NCI-H2227 (cell line): ENCODE data around the gene FAM53B.
A peak's percentile ranks its signal among the peaks of the same experiment; 100 is the strongest.

Experiments
- DNase-seq: peaks from one replicate; lab custom pipeline; 2025; ENCODE audit not compliant: unreplicated experiment; lab: John Stamatoyannopoulos, UW

The FAM53B gene

DNA sequence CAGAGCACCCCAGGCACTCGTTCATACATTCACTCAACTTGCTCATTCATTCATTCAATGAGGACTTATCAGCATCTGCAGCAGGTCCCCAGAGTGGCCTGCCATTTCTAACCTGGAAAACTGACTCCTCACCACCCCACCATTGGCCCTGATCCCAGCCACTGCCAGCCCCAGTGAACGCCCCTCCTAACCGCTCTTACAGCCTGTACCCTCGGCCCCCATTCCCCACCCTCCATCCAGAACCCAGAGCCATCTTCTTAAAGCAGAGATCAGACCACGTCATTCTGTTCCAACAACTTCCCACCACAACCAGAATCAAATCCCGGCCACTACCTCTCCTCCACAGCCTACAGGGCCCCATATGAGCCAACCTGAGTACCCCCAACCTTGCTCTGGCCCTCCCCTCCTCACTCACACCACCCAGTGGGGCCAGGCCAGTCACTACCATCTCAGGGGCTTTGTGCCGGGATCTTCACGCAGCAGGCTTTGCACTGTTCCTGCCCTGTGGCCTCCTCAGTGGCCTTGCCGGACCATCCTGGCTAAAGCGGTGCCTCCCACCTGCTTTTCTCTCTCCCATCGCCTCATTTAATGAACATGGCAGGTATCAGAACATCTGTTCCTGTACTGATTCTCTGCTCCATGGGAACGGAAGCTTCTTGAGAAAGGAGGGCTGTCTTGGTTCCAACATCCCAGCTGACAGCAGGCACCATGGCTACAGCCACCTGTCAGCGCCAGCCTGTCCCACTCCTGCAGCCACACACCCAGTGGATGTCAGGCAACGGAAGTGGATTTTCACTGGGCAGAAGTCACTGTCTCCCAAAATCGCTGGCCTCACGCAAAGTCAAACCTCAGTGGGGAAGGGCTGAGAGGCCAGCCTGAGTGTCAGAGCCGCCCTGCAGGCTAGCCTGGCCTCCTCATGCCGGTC, 45.4 kb downstream of the FAM53B start:
- DNase-seq, result no peak

DNA sequence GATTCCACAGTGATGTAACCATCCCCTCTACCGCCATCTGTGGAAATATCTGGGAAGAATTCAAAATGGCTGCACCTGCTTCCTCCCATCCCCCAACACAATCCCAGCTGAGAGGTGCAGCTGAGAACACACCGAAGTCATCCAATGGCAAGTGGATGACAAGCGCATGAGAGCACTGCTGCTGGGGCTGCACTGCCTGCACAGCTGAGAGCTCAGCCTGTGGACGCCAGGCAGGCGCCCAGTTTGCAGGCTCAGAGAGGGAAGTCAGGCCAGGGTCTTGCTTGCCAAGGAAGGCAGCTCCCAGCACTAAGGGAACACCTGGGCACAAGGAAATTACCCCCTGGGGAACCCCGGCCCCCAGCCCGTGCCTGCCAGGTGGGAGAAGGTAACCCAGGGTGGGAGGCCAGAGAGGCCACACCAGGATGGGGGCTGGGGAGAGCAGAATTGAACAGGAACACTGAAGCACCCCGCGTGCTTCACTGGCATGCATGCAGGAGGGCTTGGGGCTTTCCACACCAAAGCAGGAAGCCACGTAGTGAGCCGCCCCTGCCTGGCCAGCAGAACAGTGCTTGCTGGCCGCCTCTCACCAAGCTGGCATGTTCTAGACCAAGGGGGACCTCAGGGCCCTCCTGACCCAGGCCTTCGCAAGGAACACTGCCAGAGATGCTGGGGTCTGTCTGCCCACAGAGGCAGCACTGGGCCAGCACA, 46.2 kb downstream of the FAM53B start:
- DNase-seq, result no peak

DNA sequence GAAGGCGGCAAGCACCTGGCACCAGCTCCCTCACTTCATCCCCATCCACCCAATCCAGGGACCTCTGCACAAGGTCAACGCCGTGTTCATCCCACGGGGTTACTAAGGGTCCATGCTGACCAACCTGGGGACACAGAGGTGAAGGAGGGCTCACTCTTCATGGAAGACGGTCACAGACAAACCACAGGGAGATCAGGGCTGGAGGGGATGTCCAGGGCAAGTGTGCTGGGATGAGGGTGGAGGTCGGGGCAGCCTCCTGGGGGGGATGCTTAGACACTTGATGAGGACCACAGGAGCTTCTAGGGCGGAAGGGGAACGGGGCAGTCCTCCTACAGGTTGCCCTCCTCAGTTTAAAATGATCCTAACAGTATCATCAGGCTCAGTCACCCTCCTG, 46.7 kb downstream of the FAM53B start:
- no peak for DNase-seq

DNA sequence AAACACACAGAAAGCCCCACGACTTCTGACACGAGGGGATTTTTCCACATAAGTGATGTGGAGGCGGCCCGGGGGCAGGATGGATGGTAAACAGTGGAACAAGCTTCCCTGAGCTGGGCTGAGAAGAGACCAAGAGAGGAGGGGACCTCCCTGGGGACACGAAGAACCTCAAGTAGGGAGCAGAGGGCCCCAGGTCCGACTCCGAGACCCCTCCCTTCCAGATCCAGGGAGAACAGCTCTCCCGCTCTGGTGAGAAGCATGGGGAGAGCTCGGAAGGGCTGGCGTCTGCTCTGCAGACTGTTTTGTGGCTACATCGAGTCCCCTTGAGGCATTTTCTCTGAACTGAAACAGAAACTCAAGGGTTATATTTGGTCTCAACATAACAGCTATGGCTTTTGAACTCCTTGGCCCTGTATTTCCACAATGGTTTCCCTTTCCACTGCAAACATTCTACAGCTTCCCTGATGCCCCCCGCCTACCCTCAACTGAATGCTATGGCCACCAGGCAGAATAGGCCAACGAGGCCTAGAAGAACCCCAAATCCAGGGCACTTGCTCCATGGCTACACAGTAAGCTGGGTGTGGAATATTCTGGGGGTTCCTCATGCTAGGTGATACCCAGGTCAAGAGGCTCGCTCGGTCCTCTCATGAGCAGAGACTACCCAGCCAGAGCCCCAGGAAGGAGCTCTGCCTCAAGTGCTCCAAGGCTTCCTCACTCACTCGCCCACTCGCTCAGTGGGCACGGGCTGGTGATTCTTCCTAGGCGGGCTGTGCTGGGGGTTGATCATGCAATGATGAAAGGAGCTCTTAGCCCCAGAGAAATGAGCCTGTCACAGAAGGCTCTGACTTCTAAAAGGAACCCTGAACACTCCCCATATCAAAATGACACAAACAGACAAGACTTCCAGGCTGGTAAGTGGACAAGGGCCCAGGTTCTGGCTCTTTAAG, 47.5 kb downstream of the FAM53B start:
- DNase-seq, result no peak

DNA sequence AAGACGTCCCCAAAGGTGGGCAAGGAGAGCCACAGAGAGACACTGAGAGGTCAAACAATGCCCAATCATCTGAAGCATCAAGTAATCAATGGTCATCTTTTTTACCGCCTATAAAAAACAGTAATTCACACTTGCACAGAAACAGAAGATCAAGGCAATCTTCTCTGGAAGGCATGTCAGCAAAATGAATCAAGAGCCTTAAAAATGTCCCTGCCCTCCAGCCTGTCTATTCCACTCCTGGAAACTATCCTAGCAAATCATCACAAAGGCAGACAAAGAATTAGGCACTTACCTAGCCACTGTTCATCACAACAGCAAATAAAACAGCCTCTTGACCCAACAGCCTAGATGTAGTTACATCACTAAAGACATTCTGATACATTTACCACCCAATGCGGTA, 48.9 kb downstream of the FAM53B start:
- DNase-seq, result no peak

DNA sequence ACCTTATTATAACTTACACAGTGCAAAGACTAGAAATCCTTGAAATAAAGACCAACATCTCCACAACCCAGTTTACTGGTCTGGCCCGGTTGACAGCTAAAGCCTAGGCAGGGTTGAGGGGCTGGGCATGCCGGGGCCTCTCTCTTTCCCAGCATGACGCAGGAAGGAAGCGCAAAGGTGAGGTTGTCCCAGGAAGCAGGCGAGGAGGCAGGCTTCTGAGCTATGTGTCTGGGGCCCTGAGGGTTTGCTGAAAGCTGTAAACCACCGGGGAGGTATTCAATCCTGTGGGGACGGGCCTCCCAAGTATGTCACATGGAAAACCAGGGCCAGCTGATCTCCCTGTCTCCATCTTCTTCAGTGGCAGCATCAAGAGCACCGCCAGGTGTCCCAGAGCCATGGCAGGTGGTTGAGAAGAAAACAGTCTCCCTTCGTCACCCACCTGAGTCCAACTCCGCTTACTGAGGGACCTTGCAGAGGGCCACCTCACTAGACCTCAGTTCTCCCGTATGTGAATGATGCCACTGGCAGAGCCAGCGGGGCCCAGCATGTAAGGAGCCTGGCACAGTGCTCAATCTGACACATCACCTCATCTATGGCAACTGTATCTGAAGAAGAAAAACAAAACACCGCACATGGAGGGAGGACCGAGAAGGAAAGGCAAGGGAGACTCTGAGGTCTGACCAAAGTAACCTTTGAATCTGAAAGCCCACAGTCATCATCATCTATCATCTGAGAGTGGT, 49.5 kb downstream of the FAM53B start:
- no peak for DNase-seq

DNA sequence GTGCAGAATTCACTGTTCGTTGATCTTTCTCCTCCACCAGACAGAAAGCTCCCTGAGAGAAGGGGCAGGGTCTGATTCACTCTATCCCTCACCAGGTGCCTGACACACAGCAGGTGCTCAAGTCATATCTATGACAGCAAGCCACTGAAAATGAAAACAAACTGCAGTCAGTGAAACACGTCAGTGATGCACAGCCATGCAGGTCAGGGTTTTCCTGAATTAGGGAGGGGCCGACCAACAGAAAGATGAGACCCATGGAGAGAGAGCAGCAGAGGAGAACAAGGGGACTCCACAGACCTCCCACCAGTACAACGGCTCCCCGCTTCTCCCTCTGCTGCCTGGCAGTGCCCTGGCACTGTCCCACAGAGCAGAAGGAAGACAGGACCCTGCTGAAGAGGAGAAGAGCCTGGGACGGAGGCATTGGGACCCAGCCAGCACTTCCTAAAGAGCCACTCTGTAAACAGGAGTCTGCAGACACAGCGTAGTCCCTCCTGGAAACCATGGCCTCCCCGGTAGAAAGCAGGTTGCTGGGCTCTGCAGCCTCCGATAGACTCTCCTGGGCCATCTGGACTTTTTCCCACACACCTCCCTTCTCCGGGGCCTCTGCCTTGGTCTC, 50.3 kb downstream of the FAM53B start:
- DNase-seq, result peak; percentile 8

DNA sequence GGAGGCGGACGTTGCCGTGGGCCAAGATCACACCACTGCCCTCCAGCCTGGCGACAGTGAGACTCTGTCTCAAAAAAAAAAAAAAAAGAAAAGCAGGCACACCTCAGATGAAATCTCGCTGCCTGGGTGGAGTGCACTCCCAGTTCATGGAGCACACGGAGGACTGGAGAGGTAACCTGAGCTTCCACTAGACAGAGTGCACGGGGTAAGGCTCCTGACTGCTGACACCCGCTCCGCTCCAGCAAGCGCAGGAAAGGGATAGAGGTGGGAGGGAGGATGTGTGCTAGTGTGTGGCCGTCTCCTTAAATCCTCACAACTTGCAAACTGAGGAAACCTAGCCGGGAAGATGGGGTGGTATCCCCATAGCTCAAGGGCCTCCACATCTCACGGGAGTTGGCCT, 50.8 kb downstream of the FAM53B start:
- DNase-seq, result no peak

DNA sequence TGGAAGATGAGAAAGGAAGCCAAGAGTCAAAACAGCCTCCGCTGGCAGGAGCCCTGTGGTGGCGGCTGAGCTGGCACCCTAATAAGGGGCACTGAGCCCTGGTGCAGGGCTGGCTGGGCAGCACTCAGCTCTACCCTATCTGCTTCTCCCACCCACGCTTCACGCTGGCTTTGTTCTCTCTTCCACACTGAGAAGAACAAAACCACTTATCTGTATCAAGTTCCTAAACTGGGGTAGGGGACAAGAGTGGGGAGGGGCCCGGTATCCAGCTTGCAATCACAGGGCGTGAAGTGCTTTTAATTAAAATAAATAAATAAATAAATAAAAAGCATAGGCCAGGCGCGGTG, 52.1 kb downstream of the FAM53B start:
- DNase-seq, result no peak

DNA sequence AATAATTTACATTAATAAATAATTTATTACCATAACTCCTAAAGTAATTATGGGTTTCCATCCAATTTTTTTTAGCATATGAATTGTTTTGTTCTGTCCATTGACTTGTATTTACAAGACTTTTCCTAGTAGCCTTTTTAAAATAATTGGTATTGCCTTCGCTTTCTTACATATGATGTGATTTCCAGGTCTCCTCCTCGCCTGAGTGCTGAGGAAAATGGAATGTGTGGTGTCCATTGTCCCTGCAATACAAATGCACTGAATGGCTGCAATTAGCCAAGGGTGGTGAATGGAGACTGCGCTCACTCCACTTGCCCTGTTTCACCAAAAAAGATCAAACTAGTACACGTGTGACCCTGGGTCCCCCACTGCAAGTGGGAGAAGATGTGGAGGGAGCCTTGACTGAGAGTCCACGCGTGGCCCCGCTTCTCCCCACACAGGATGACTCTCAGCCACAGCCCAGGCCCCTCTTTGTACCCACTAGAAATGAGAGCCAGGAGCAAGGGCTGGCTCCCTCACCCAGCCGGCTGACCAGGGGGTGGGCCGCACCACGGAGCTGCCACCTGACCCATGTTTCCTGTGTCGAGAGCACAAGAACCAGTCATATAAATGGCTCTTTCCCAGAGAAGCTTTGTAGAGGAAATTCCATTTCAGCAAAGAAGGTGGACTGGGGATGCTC, 52.6 kb downstream of the FAM53B start:
- no peak for DNase-seq

DNA sequence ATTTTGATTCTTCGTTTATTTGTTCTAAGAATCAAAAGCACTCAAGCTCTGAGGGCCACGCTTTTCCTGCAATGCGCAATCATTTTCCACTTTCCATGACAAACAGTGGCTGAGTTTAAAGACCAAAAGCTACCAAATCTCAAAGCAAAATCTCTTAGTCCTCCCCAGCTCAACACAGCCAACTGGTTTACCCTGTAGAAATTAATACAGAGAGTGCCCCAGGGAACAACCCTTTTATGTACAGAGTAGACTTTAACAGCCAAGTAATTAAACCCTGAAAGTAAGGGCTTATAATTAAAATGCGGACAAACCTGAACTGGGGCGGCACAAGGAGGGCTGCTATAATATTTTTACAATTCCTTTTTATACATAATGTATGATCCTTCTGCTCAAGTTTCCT, 53.2 kb downstream of the FAM53B start:
- no peak for DNase-seq

DNA sequence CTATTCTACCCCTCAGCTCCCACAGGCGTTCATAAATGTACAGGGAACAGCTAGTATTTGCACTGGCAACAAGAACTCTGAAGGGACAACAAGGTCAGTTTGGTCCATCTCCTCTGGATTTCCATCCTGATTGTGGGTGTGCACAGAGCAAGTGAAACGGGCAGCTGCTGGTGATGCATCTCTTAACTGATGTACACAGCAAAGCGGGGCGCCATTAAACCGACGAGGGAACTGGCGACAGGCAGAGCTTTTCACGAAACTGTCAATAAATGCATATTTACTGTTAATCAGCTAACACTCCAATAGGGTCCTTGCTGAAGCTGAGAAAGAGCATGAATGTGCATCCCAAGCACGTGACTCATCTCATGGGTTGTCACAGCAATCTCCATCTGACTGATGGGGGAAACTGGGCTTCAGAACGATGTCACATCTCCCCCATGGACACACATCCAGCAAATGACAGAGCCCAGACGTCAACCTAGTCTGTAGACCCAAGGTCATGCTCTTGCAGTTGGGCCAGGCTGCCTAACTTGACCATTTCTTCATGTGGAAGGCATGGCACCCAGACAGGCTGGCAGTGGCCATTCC, 54.2 kb downstream of the FAM53B start:
- no peak for DNase-seq

DNA sequence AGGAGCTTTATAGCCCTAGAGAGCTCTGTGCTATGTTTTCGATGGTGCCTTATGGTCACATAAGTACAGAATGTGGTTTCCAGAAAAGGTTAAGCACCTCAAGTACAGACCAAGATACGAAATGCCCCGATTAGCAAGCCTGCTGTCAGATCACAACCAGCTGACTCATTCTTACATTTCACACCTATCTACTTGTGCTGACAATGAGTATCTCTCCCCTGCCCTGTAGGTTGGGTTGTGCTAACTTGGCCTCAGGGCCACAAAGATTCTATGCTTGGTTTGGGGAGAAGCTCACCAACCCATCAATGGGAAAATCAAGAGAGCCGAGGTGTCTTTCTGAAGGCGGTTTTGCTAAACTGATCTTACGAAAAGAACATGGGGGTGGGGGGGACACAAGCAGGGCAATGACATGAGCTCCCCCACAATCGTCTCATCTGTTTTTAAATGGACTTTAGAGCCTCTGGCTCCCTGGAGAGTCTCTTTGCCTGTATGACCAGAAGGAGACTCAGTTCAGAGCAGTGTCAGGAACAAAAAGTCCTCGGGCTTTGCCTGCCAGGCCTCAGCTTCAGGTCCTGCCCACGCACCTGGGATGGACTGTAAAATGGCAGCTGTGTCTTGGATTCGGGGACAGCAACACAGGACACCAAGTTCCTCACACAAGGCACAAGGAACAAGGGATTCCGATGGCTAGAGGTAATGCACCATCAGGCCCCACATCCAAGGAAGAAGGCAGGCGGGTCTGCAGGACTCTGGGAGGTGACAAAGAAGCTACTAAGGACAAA, 55.1 kb downstream of the FAM53B start:
- no peak for DNase-seq

DNA sequence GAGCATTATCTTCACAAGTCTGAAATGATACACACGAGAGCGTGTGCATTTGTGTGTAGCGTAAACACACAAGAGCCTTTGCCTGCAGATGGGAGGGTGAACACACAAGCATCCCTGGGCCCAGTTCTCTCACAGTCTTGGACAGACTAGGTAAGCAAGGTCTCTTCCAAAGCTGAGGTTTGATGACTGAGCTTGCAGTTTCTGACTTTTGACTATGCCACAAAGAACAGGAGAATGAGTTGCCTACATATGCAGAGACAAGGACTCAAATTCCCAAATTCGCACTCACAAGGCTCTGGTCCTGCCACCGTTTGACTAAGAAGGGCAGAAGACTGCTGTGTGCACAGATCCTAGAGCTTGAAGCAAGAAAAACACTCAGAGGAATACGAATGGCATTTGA, 55.8 kb downstream of the FAM53B start:
- DNase-seq, result no peak

DNA sequence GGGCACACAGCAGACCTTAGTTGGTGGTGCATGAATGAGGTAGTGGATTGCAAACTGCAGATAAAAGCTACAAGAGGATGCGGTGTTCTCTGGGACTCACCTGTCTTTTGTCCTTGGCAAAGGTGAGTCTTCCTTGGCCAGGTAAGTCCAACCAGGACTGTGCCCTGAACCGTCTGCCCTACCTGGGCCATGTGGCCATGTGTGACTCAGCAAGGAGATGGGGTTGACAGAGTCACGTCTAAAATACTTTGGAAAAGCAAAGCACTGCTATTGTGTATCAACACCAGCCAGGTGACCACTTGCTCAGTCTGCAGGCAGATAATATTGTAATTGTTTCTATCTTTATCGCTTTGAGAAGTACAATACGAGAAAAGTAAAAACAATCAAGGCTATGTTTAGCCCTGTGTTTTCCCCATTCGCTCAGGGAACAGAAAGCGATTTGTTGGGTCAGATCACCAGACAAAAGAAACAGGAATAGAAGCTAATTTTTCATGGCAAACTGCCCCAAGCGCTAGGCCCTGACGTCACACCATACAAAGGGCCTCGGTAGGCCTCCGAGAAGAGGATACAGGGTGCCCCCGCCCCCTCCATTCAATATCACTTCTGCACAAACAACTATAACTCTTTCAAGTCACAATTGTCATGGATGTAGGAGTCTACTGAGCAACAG, 57.3 kb downstream of the FAM53B start:
- no peak for DNase-seq

DNA sequence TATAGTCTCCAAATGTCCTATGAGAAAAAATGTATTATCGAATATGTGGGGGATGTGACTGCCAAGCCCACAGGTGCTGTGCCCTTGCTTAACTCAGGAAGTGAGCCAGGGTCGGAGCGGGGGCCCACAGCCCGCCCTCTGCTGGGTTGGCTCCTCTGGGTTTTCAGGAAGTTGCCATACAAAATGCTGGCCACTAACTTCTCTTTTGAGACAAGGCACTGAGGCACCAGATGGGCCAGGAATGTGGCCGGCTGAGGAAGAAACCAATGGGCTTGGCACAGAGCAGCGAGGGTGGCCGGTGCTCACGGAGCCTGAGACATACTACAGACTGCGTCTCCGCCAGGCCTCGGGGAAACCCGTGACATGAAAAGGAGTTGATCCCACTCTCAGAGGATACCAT, 58.9 kb downstream of the FAM53B start:
- no peak for DNase-seq

DNA sequence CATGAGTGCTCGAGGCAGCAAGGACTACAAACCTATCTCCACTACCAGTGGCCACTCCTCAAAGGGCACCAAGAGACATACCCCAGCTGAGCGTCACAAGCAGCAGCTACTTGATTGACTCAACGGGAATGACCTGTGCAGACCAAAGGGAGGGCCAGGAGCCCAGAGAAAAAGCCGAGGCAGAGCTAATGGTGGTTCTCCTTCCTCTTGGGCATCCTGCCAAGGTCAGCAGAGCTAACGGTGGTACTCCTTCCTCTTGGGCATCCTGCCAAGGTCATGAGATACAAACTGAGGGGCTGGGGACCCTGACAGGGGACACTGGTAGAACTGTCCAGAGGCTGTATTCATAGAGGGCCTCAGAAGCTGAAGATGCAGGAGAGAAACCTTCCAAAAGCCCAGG, 60.4 kb downstream of the FAM53B start:
- no peak for DNase-seq
